ENCODE data around the gene NCOR2.

Gene NCOR2

GRCh38 chr12:124605883-124606774, 38.7 kb upstream of the NCOR2 start:
- TF ChIP-seq BACH2 (CRISPR knock-in tag; IDR thresholded peaks at IDR 0.05; ENCODE audit: borderline replicate concordance) (no peak), TOX (CRISPR knock-in tag; IDR thresholded peaks at IDR 0.05; ENCODE audit: borderline replicate concordance) (no peak), RARB (CRISPR knock-in tag; IDR thresholded peaks at IDR 0.05) (no peak), PPARA (CRISPR knock-in tag; IDR thresholded peaks at IDR 0.05; ENCODE audit: borderline replicate concordance) (no peak), ZFP3 (CRISPR knock-in tag; IDR thresholded peaks at IDR 0.05) (no peak), ZFP30 (CRISPR knock-in tag; IDR thresholded peaks at IDR 0.05) (no peak), GLIS3 (CRISPR knock-in tag; IDR thresholded peaks at IDR 0.05) (no peak), ZC3H10 (CRISPR knock-in tag; IDR thresholded peaks at IDR 0.05) (no peak), ARNTL (CRISPR knock-in tag; IDR thresholded peaks at IDR 0.05; ENCODE audit: borderline replicate concordance, low read depth) (no peak), CREB5 (CRISPR knock-in tag; IDR thresholded peaks at IDR 0.05; ENCODE audit: low read depth) (no peak), TSHZ2 (CRISPR knock-in tag; IDR thresholded peaks at IDR 0.05) (no peak)
- ATAC-seq: no peak

DNA sequence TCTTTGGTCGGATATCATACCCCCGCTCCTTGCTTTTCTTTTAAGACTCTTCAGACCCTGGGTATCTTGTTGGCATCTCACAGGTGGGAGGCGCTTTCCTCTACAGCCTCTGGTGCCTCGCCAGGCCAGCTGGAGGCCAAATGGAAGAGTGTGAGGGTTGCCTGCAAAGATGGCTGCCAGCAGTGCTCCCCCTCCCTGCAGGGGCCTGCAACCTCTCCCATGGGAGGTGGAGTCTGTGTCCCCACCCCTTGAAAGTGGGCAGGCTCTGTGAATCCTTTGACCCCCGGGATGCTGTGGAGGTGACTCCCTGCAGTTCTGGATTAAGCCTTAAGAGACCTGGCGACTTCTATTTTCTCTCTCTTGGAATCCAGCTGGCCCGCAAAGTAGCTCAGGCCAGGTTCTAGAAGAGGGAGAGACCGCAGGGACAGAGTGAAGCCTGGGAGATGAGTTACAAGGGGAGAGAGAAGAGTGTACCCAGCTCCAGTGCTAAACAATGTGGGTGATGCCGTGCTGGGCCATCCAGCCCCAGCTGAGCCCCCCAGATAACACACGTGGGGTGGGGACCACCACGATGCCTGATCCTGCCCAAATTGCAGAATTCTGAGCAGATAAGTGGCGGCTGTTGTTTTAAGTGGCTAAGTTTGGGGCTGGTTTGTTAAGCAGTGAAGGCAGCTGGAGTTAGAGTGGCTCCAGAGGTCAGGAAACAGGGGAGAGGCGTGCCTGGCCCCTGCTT, 37.9 kb upstream of the NCOR2 start:
- no peak for ATAC-seq
- peak; percentile 100 for TF ChIP-seq ZNF565 (CRISPR knock-in tag; conservative IDR thresholded peaks at IDR 0.05; ENCODE audit: low read depth)
- TF ChIP-seq ARNTL (CRISPR knock-in tag; IDR thresholded peaks at IDR 0.05; ENCODE audit: borderline replicate concordance, low read depth): no peak

DNA sequence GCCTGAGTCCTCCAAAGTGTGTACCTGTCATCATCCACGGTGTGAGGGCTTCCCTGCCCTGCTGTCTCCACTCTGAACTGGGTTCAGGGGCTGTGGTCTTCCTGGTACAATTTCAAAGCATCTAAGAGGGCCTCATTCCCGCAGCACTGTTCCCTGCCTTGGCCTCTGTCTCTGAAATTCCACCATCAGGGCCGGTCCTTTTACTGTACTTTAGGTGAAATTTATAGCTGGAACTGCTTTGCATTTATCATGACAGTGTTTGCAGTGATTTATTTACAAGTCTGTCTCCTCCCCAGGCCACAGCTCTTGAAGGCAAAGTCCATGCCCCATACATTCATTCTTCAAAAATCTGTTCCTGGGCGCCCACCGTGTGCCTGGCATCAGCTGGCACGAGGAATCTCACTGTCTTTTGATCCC, 36.9 kb upstream of the NCOR2 start:
- TF ChIP-seq ZNF70 (CRISPR knock-in tag; IDR thresholded peaks at IDR 0.05) (no peak), ISL1 (CRISPR knock-in tag; IDR thresholded peaks at IDR 0.05) (no peak), ZFP30 (CRISPR knock-in tag; IDR thresholded peaks at IDR 0.05) (no peak), RARB (CRISPR knock-in tag; IDR thresholded peaks at IDR 0.05) (no peak), PPARA (CRISPR knock-in tag; IDR thresholded peaks at IDR 0.05; ENCODE audit: borderline replicate concordance) (no peak), BACH2 (CRISPR knock-in tag; IDR thresholded peaks at IDR 0.05; ENCODE audit: borderline replicate concordance) (no peak), OSR1 (CRISPR knock-in tag; IDR thresholded peaks at IDR 0.05) (no peak), ESRRG (CRISPR knock-in tag; IDR thresholded peaks at IDR 0.05) (no peak), TCF4 (CRISPR knock-in tag; IDR thresholded peaks at IDR 0.05; ENCODE audit: borderline replicate concordance) (no peak), SNAI2 (CRISPR knock-in tag; IDR thresholded peaks at IDR 0.05) (no peak)
- TF ChIP-seq, protein P1, sequence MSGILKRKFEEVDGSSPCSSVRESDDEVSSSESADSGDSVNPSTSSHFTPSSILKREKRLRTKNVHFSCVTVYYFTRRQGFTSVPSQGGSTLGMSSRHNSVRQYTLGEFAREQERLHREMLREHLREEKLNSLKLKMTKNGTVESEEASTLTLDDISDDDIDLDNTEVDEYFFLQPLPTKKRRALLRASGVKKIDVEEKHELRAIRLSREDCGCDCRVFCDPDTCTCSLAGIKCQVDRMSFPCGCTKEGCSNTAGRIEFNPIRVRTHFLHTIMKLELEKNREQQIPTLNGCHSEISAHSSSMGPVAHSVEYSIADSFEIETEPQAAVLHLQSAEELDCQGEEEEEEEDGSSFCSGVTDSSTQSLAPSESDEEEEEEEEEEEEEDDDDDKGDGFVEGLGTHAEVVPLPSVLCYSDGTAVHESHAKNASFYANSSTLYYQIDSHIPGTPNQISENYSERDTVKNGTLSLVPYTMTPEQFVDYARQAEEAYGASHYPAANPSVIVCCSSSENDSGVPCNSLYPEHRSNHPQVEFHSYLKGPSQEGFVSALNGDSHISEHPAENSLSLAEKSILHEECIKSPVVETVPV (CRISPR knock-in tag; IDR thresholded peaks at IDR 0.05): no peak
- TF ChIP-seq, protein P2, sequence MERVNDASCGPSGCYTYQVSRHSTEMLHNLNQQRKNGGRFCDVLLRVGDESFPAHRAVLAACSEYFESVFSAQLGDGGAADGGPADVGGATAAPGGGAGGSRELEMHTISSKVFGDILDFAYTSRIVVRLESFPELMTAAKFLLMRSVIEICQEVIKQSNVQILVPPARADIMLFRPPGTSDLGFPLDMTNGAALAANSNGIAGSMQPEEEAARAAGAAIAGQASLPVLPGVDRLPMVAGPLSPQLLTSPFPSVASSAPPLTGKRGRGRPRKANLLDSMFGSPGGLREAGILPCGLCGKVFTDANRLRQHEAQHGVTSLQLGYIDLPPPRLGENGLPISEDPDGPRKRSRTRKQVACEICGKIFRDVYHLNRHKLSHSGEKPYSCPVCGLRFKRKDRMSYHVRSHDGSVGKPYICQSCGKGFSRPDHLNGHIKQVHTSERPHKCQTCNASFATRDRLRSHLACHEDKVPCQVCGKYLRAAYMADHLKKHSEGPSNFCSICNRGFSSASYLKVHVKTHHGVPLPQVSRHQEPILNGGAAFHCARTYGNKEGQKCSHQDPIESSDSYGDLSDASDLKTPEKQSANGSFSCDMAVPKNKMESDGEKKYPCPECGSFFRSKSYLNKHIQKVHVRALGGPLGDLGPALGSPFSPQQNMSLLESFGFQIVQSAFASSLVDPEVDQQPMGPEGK (CRISPR knock-in tag; IDR thresholded peaks at IDR 0.05; ENCODE audit: borderline replicate concordance): no peak
- ATAC-seq: peak; percentile 63
